Stimulated activated CD4-positive, alpha-beta T cell treated with anti-CD3 and anti-CD28 coated beads, Interleukin-12 subunit alpha, Interleukin-12 subunit beta, amount 100 ng/mL, for 4 hours (primary cell): ENCODE data around the gene REC8.
"Not testable (repeated sequence)": the region's sequence is repeated elsewhere in the genome, so short reads cannot be mapped to it uniquely, and the experiment has no call there.

Source experiments
- DNase-seq: peaks from one replicate; pipeline ENCODE4 v3.0.0-alpha.2; 2020

REC8 gene

DNA sequence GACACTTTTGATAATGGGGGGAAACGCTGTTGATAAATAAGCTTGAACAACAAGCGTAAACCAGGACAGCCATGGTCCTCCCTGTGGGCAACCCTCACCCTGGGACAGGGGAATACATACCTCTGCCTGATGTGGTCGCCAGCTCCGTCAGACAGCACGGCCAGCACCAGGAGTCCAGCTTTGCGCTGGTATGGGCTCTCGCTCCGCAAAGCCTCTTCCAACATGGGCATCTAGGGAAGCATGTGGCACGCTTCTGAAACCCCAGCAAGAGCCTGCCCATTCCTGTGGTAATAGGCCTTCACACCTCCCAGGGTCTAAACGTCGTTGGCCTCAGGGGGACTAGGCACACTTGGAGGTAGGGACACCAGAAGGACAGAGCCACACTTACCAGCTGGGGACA lies 13.9 kb downstream of the REC8 start:
- no peak for DNase-seq

DNA sequence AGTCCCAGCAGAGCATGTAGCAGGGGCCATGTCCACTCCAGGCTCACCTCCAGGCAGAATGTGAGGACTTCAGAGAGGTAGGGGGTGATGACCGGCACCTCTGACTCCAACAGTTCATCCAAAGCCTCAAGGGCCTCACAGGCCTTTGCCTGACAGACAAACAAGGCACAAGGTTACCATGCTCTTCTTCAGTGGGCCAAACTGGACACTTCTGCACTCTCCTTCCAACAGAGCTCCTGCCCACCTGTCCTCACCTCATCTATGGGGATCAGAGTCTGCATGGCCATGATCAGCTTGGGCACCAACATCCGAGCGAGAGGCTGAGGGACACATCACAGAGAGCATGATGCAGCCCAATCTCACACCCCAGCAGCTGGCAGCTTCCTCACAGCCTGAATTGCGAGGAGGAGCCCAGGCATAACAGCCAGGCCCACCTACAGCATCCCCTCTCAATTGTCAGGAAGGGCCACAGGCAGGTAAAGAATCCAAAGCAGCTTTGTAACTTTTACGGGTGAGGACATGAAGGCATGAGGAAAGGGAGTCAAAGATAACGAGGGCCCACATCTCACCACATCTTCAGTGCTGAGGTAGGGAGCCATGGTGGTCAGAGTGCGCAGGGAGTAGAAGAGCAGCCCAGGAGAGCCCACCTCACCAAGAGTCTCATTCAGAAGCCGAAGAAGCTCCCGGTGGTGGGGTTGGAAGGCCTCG lies 15.1 kb downstream of the REC8 start:
- DNase-seq, result no peak

DNA sequence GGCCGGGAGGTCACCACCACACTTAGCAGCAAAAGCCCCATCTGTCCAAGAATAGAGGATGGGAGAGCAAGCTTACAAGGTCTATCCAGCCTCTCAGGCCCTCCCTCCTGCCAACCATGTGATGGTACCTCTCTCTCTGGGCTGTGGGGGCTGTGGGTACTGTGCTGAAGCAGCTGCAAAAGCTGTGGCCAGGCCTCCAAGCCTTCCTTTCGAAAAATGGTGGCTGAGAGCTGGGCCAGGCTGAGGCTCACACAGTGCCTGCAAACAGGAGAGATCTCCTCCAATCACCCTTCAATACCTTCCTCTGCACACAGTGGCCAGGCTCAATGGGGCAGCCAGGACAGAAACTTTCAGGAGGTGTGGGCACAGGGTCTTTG lies 15.6 kb downstream of the REC8 start:
- no peak for DNase-seq

DNA sequence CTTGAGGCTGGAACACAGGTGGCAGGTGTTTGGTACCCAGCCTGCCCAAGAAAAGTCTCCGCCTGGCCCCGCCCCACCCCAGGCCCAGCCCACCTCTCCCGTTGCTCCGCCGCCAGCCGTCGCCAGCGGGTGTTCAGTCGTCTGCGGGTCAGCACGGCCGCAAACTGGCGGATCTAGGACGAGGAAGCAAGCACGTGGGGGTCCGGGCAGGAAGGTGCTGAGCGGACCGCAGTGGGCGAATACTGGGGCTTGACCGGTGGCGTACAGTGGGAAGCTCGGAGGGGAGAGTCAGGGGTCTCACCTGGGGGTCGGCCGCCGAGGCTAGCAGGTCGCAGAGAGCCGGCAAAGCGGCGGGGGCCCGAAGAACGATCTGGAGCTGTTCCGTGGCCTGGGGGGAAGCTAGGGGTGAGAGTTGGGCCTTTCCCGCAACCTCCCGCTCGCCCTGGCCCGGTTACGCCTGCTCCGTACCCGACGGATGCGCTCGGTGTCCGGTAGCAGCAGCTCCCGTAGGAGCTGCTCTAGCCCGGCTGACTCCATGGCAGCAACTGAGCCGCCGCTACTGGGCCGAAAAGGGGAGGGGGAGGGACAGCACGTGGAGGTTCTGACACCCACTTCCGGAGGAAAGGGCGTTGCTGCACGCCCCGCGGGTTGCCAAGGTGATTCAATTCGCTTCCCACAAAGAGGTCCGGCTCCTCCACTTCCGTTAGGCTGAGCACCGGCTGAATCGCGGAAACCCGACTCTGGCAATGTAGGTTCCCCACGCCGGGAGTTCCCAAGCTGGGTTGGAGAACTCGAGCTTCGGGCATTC lies 16.6 kb downstream of the REC8 start, which contains the start of gene IPO4:
TSS of gene IPO4 (minus strand) at position 566 of the 808 bp plus-strand sequence. CDS start at position 537, 29 bp downstream.
- peak; percentile 89 for DNase-seq

DNA sequence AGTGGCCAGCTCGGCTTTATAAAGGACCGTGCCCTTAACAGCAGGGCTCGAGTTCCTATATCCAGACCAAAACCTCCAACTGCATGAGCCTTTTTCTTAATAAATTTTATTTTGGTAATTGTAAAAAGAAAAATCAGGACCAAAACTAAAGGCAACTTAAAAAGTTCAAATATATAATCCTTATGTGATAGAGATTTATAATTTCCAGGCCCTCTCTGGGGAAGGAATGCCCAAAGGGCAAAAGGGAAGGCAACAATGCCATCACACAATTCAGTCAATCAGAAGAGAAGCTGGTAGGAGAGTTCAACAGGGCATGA lies 17.1 kb downstream of the REC8 start:
- no peak for DNase-seq

DNA sequence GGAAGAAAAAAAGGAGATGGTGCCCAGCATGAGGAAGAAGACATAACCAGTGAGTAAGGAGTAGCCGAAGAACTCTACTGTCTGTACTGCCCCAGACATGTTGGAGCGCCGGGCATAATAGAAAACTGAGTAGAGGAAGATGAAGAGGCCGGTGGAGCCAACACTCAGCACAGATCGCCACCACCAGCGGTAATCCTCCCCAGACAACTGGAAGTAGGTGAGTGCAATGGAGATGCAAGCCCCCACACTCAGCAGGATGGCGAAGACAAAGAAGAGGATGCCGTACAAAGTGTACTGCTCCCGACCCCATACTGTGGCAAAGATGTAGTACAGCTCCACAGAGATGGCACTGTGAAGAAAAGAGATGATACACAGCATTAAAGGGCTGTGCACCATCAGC lies 17.6 kb downstream of the REC8 start:
- DNase-seq, result no peak

DNA sequence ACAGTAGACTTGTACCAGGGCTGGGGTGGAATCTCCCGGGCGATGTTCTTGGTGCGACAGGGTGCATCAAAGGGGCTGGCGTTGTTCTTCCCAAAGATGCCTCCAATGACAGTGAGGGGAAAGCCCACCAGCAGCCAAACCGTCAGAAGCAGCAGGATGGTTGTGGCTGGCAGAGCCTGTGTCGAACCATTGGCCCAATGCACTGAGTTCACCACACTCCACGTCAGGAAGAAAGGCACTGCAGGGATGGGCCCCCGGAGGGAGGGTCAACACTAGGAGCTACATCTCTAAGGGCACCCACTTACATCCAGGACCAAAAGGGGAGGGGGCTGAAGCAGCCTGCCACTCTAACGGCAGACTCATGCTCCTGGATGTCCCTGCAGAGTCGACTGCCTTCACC lies 18.5 kb downstream of the REC8 start:
- no peak for DNase-seq

DNA sequence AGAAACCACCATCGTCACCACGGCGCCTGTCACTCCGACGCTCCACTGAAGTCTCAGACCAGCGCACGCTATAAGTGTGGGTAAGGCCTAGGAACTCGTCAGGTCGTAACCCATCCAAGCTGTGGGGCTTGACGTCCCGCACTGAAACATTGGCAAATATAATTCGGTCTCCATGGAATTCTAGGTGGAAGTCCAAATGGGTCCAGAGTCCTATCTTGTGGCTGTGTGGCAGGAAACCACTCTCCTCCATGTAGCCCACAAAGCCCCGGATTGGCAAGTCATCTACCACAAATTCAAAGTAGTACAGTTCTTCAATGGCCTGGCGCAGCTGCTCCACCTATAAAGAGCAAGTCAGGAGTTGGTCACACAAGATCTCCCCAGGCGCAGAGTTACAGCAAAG lies 21.1 kb downstream of the REC8 start:
- DNase-seq, result no peak

DNA sequence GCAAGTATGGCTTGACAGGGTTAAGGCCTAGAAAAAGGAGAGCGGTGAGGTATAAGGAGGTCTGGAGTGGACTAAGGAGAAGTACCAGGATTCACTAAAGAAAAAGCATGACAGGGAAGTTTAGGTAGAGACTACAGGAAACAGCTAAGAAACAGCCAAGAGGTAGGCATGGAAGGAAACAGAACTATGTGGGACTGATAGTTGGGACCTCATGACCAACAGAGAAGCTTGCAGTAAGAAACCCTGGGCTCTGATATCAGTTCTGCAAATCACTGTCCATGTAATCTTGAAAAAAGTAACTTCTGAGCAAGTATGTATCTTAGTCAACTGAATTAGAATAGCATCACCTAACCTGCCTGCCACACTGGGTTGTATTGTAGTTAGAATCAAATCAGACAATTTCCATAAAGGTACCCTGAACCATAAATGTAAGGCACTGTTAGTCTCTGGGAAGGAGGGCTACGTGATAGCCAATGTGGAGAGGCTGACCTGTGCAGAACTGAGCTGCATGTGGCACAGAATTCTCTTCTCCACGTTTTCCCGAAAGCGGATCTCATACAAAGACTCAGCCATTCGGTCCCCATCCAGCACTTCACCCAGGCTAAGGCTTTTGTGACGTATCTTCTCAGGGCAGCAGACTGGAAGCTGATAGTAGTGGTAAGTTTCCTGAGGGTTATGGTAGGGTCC lies 22.4 kb downstream of the REC8 start:
- no peak for DNase-seq

DNA sequence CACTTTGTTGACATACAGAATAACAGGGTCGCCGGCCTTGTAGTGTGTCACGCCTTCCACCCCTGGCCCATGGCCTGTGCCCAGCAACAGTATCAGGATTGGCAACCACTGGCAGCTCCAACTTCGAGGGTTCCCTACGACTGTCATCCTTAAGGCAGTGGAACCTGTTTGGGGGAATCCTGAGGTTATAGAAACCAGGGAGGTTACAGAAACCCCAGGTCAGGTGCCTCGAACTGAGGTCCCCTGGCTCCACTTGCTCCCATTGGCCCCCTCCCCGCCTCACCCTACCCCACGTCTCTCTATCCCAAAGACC lies 22.9 kb downstream of the REC8 start:
- DNase-seq, result no peak

DNA sequence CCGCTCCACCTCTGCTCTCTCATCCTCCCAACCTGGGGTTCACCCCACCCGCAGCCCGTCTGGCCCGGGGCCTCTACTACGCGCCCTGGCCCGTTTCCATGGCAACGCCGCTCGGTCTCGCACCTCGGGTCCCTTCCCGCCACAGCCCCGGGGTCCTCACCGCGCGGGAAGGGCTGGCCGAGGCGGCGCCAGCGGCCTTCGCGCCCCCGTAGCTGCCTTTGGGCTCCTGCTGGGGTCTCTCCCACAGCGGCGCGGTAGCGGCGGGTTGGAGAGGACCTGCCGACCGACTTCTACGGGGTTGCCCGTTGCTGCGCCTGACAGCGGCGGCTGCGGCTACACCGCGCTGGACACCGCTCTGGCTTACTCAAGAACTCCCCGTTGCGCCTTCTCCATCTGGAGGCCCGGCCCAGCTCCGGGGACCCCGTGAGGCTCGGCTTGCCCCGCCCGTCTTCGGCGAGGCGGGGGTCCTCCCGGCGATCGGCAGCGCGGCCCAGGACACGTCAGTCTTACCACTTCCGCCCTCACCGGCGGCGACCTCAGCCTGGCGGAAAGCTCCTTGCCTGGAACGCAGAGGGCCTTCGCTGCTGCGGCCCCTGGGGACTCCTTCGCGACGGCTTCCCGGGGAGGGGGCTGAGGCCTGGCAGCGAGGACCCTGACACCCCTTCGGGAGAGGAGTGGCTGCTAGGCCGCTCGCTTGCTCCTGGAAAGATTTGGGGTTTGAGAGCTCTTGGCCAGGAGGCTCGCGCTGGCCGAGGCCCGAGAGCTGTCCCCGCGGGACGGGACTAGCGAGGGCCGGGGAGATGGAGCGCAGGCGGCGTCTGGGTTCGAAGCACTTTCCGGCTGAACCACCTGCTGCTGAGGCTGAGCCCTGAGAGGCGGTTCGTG lies 23.5 kb downstream of the REC8 start, which contains the start of gene TM9SF1:
TSS of gene TM9SF1 (minus strand) at position 256 of the 885 bp plus-strand sequence. CDS start 422 bp downstream, outside the sequence.
- DNase-seq, result peak; percentile 82

DNA sequence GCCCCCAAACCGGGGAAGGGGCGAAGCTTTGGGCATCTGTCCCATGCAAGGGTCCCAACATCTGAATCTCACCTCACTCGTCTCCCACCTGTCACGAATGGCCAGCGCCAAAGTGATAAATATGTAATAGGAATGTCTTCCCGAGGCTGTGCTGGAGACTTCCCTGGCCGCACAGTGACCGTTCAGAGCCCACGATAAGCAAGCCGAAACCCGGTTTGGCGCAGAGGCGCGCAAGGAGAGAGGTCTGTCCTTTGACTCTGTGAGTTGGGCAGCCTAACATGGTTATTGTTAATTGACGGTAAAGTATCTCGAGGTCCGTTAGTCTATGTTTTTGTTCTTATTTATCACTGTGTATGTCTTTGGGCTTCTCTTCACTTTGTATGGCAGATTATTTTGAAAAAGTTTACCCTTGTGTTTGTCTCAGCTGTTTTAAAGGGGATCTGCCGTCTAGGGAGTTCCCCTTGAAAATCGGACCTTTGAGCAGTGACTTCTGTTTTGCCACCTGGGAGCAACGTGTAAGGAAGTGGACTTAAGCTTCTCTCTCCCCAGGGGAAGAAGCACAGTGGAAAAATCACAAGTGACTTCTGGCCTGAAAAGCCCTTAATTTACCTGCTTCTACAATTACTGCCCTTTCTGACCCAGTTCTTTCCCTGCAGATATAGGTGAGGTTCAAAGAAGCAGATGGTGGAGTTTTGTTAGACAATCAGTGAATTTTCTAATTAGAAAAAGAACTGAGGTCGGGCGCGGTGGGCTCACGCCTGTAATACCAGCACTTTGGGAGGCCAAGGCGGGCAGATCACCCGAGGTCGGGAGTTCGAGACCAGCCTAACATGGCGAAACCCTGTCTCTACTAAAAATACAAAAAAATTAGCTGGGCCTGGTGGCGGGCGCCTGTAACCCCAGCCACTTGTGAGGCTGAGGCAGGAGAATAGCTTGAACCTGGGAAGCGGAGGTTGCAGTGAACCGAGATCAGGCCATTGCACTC lies 24.5 kb downstream of the REC8 start:
- DNase-seq, result no peak

DNA sequence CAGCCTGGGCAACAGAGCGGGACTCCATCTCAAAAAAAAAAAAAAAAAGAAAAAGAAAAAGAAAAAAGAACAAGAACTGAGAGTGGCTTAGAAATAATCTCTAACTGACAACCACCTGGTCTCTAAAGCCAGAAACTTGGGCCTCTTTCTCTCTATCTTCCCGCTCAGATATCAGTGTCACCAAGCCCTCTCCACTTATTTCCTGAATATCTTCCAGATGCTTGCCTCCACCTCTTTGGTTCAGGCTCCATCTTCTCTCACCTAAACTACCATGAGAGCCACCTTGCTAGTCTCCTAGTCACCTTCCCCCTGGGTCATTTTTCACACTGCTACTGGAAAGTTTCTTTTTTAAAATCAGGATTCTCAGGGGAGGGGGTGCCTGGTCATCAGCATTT lies 25.2 kb downstream of the REC8 start:
- no peak for DNase-seq

DNA sequence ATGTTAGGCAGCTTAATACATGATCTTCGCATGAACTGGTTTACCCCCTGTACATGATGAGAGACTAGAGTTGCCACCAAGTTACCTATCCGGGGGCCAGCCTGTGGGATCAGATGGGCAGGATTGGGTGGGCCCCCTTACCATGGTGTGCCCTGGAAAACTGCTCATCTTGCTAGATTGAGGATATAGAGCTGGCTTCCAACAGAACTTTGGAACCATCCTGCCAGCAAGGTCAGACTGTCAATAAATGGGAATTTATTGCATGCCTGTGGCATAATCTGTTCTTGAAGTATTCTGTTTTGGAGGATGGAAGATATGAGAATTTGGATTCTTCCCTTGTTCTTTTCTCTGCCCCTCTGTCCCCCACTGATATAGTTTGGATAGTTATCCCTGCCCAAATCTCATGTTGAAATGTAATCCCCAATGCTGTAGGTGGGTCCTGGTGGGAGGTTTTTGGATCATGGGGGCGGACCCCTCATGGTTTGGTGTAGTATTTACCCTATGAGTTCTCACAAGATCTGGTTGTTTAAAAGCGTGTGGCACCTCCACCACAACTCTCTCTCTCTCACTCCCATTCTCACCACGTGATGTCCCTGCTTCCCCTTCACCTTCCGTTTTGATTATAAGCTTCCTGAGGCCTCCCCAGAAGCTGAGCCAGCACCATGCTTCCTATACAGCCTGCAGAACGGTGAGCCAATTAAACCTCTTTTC lies 27.1 kb downstream of the REC8 start:
- DNase-seq, result no peak

DNA sequence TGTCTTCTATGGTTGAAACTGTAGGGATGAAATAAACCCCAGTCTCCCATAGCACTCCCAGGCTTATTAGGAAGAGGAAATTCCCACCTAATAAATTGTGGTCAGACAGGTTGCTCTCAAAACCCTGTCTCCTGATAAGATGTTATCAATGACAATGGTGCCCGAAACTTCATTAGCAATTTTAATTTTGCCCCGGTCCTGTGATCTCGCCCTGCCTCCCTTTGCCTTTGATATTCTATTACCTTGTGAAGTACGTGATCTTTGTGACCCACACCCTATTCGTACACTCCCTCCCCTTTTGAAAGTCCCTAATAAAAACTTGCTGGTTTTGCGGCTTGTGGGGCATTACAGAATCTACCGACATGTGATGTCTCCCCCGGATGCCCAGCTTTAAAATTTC lies 30.7 kb downstream of the REC8 start:
- not testable (repeated sequence) for DNase-seq

DNA sequence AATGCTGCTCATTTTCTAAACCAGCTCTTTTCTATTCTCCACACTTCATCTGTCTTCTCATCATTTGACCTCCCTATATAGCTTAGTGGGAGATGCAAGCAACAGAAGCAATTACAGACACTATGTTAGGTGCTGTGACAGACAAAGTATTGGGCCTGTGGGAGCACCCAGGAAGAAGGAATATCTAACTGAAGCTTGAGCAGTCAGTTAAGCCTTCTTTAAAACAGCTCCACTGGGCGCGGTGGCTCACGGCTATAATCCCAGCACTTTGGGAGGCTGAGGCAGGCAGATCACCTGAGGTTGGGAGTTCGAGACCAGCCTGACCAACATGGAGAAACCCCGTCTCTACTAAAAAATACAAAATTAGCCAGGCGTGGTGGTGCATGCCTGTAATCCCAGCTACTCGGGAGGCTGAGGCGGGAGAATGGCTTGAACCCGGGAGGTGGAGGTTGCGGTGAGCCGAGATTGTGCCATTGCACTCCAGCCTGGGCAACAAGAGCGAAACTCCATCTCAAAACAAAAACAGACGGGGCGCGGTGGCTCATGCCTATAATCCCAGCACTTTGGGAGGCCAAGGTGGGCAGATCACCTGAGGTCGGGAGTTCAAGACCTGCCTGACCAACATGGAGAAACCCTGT lies 31.5 kb downstream of the REC8 start:
- DNase-seq, result not testable (repeated sequence)

DNA sequence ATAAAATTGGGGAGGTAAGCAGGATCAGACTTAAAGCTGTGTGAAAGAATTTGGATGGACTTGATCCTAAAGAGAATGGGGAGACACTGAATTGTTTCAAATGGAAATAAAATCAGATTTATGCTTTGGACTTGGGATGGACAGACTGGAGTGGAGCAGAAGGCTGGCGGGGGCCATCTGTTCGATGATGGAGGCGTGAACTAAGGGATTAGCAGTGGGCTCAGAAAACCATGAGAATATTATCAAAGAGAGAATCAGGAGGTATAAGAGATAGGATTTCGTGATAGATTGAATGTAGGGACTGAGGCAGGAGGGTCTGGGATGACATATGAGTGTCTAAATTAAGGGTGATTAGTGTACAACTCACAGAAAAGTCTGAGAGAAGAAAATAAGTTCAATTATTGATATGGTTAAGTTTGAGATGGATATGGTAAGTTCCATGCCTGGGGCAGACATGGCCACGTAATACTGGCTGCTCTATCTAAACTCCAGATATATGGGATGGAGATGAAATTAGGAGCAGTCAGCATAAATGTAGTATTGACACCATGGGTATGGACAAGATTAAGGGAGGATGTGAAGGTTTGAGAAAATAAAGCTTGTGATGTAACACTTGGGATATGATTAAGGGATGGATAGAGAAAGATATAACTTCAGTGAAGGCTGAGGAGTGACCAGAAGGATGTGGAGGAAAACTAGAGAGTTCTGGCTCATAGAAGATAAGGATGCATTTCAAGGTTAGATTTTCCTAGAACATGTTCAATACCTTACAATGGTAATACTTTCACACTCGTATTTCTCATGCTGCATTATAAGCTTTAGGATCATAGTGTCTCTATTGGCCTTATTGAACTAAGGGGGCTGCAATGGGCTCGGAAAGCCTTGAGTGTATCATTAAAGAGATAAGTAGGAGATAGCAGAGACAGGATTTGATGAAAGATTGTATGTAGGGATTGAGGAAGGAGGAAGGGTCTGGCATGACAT lies 32.6 kb downstream of the REC8 start:
- no peak for DNase-seq

DNA sequence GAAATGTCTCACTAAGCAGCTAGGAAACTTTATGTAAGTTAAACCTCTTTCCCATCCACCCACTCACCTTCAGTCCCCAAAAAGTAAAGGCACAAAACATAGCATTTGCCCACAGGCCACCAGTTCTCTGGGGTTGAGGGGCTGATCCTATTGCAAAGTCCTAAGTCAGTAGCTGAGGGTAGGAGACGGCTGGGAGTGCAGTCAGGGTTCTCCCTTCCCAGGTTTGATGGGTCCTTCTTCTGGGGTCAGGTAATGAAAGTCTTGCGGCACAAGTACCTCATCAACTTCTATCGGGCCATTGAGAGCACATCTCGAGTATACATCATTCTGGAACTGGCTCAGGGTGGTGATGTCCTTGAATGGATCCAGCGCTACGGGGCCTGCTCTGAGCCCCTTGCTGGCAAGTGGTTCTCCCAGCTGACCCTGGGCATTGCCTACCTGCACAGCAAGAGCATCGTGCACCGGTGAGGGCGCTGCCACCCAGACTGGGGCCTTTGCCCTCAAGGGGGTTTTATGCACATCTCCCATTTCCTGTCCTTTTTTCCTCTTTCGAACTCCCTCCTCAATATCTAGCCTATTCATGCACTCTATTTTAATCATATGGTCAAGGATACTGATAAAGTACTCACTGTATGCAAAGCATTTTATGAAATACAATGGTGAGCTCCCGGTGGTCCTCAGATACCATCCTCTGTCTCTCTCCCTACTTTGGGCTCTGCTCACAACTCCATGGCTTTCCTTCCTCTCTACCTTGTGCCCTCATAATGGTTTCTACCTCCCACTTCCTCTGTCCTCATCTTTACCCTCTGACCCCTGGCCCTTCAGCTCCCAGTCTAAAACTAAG lies 34.6 kb downstream of the REC8 start:
- DNase-seq, result no peak
